ENCODE results near the gene PTHLH.

The PTHLH gene

GRCh38 chr12:27965411-27965810 is 7.1 kb downstream of the PTHLH start:
- Histone ChIP-seq H2AK5ac (ENCODE audit: low read depth, low read length) (no peak overlapping the region), H4K8ac (ENCODE audit: low read depth, low read length) (no peak overlapping the region), H2BK12ac (ENCODE audit: low read length) (no peak overlapping the region), H3K27me3 (ENCODE audit: control insufficient read depth in 3 of 3, insufficient read depth in 3 of 3, low read depth in 1 of 3, low read length in 3 of 3) (peaks cover 0 to 45% (median 25%) of the 10 kb centered on the region in 3 experiments), H4K91ac (ENCODE audit: low read depth, low read length, poor library complexity) (no peak overlapping the region), H3K4ac (ENCODE audit: low read length) (no peak overlapping the region), H3K9me3 (replicated peaks in 1 of 2; ENCODE audit: control insufficient read depth in 2 of 2, insufficient read depth in 1 of 2, low read depth in 1 of 2, low read length in 2 of 2) (no peaks in the 10 kb centered on the region), H3K4me1 (ENCODE audit: control insufficient read depth in 2 of 2, insufficient read depth in 1 of 2, low read depth in 1 of 2, low read length in 2 of 2) (peaks cover 5% of the 10 kb centered on the region in 2 donors), H3K79me1 (ENCODE audit: low read depth, low read length) (no peaks in the 10 kb centered on the region), H2BK5ac (ENCODE audit: low read length) (no peak overlapping the region), H3K9ac (ENCODE audit: low read depth, low read length, poor library complexity) (no peak overlapping the region), H3K18ac (ENCODE audit: low read length) (no peak overlapping the region), H2BK15ac (ENCODE audit: low read length) (no peak overlapping the region), H2BK120ac (ENCODE audit: low read depth, low read length) (no peak overlapping the region), H3K4me2 (ENCODE audit: insufficient read depth, low read length, poor library complexity, severe bottlenecking) (no peak overlapping the region), H3K14ac (ENCODE audit: low read length) (no peak overlapping the region), H3K36me3 (replicated peaks in 1 of 2; ENCODE audit: control insufficient read depth in 2 of 2, insufficient read depth in 2 of 2, low read length in 2 of 2) (no peaks in the 10 kb centered on the region), H2AFZ (ENCODE audit: low read length) (no peak overlapping the region), H3K4me3 (ENCODE audit: low read length in 2 of 2) (no peak overlapping the region), H3K23ac (ENCODE audit: low read depth, low read length, poor library complexity) (no peak overlapping the region), H3K27ac (replicated peaks; ENCODE audit: low read length) (no peak overlapping the region)
- WGBS, 2 donors (ENCODE audit: extremely low coverage in 2 of 2, insufficient read length in 2 of 2, insufficient replicate concordance in 1 of 2), result no CpG with 5 or more reads among the region's 1 CpG
- DNase-seq (ENCODE audit: low spot score), result no peak

GRCh38 chr12:27964123-27964522 is 8.4 kb downstream of the PTHLH start:
- no peak overlapping the region for H2AFZ ChIP-seq (ENCODE audit: low read length)
- H2BK5ac ChIP-seq (ENCODE audit: low read length), result no peak overlapping the region
- no peak overlapping the region for H2BK120ac ChIP-seq (ENCODE audit: low read depth, low read length)
- H3K36me3 ChIP-seq (replicated peaks in 1 of 2; ENCODE audit: control insufficient read depth in 2 of 2, insufficient read depth in 2 of 2, low read length in 2 of 2), result no peaks in the 10 kb centered on the region
- H3K9me3 ChIP-seq (replicated peaks in 1 of 2; ENCODE audit: control insufficient read depth in 2 of 2, insufficient read depth in 1 of 2, low read depth in 1 of 2, low read length in 2 of 2), result no peaks in the 10 kb centered on the region
- H3K18ac ChIP-seq (ENCODE audit: low read length), result no peak overlapping the region
- no peak overlapping the region for H4K91ac ChIP-seq (ENCODE audit: low read depth, low read length, poor library complexity)
- no peak overlapping the region for H2BK12ac ChIP-seq (ENCODE audit: low read length)
- DNase-seq (ENCODE audit: low spot score), result no peak
- H3K4ac ChIP-seq (ENCODE audit: low read length), result no peak overlapping the region
- no peaks in the 10 kb centered on the region for H3K79me1 ChIP-seq (ENCODE audit: low read depth, low read length)
- H3K9ac ChIP-seq (ENCODE audit: low read depth, low read length, poor library complexity), result no peak overlapping the region
- H3K27me3 ChIP-seq (ENCODE audit: control insufficient read depth in 3 of 3, insufficient read depth in 3 of 3, low read depth in 1 of 3, low read length in 3 of 3), result peaks cover 0 to 34% (median 15%) of the 10 kb centered on the region in 3 experiments
- H3K27ac ChIP-seq (replicated peaks; ENCODE audit: low read length), result no peak overlapping the region
- H3K4me3 ChIP-seq (ENCODE audit: low read length in 2 of 2), result no peak overlapping the region
- WGBS, 2 donors (ENCODE audit: extremely low coverage in 2 of 2, insufficient read length in 2 of 2, insufficient replicate concordance in 1 of 2), result no CpG with 5 or more reads among the region's 4 CpGs
- no peak overlapping the region for H3K4me2 ChIP-seq (ENCODE audit: insufficient read depth, low read length, poor library complexity, severe bottlenecking)
- no peak overlapping the region for H2BK15ac ChIP-seq (ENCODE audit: low read length)
- H3K14ac ChIP-seq (ENCODE audit: low read length), result no peak overlapping the region
- no peak overlapping the region for H4K8ac ChIP-seq (ENCODE audit: low read depth, low read length)
- H3K4me1 ChIP-seq (ENCODE audit: control insufficient read depth in 2 of 2, insufficient read depth in 1 of 2, low read depth in 1 of 2, low read length in 2 of 2), result peaks cover under 1 to 2% of the 10 kb centered on the region in 2 donors
- H2AK5ac ChIP-seq (ENCODE audit: low read depth, low read length), result no peak overlapping the region
- no peak overlapping the region for H3K23ac ChIP-seq (ENCODE audit: low read depth, low read length, poor library complexity)

- Histone ChIP-seq H4K91ac (ENCODE audit: low read depth, low read length, poor library complexity) (no peak overlapping the region), H3K14ac (ENCODE audit: low read length) (no peak overlapping the region), H3K18ac (ENCODE audit: low read length) (no peak overlapping the region), H3K4ac (ENCODE audit: low read length) (no peak overlapping the region), H3K36me3 (replicated peaks in 1 of 2; ENCODE audit: control insufficient read depth in 2 of 2, insufficient read depth in 2 of 2, low read length in 2 of 2) (no peaks in the 10 kb centered on the region), H3K27me3 (ENCODE audit: control insufficient read depth in 3 of 3, insufficient read depth in 3 of 3, low read depth in 1 of 3, low read length in 3 of 3) (peaks cover 0 to 2% (median 1%) of the 10 kb centered on the region in 3 experiments), H3K9me3 (replicated peaks in 1 of 2; ENCODE audit: control insufficient read depth in 2 of 2, insufficient read depth in 1 of 2, low read depth in 1 of 2, low read length in 2 of 2) (no peaks in the 10 kb centered on the region), H2BK15ac (ENCODE audit: low read length) (no peak overlapping the region), H3K27ac (replicated peaks; ENCODE audit: low read length) (no peak overlapping the region), H3K4me2 (ENCODE audit: insufficient read depth, low read length, poor library complexity, severe bottlenecking) (no peak overlapping the region), H3K9ac (ENCODE audit: low read depth, low read length, poor library complexity) (no peak overlapping the region), H4K8ac (ENCODE audit: low read depth, low read length) (no peak overlapping the region), H2BK5ac (ENCODE audit: low read length) (no peak overlapping the region), H3K23ac (ENCODE audit: low read depth, low read length, poor library complexity) (no peak overlapping the region), H3K4me3 (ENCODE audit: low read length in 2 of 2) (no peak overlapping the region), H2AFZ (ENCODE audit: low read length) (no peak overlapping the region), H3K4me1 (ENCODE audit: control insufficient read depth in 2 of 2, insufficient read depth in 1 of 2, low read depth in 1 of 2, low read length in 2 of 2) (no peaks in the 10 kb centered on the region), H2AK5ac (ENCODE audit: low read depth, low read length) (no peak overlapping the region), H2BK120ac (ENCODE audit: low read depth, low read length) (no peak overlapping the region), H2BK12ac (ENCODE audit: low read length) (no peak overlapping the region), H3K79me1 (ENCODE audit: low read depth, low read length) (no peaks in the 10 kb centered on the region)
- WGBS, 2 donors (ENCODE audit: extremely low coverage in 2 of 2, insufficient read length in 2 of 2, insufficient replicate concordance in 1 of 2), result no CpG with 5 or more reads among the region's 3 CpGs
- no peak for DNase-seq (ENCODE audit: low spot score)
Measured at GRCh38 chr12:27960821-27961220, 11.7 kb downstream of the PTHLH start.

DNA sequence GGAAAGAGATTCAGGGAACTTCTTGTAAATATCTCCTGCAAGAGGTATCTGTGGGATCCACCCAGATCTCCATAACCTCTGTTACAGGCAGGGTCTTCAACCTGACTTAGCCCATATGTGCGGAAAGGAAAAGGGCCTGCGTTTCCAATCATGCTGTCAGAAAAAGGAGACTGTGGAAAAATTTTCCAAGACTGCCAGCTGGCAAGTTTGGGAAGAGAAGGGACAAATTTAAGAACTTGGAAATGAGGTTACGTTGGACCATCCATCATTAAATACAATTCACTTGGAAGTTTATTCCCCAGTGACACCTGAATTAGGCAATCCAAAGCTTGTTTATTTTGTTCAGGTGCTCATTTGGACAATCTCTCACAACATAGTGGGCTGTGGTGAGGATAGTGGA is 13.9 kb downstream of the PTHLH start:
- no peak overlapping the region for H2BK15ac ChIP-seq (ENCODE audit: low read length)
- no peak overlapping the region for H3K27ac ChIP-seq (replicated peaks; ENCODE audit: low read length)
- no peak overlapping the region for H2AK5ac ChIP-seq (ENCODE audit: low read depth, low read length)
- no peak overlapping the region for H3K9ac ChIP-seq (ENCODE audit: low read depth, low read length, poor library complexity)
- no peaks in the 10 kb centered on the region for H3K36me3 ChIP-seq (replicated peaks in 1 of 2; ENCODE audit: control insufficient read depth in 2 of 2, insufficient read depth in 2 of 2, low read length in 2 of 2)
- no peak overlapping the region for H2BK5ac ChIP-seq (ENCODE audit: low read length)
- no peaks in the 10 kb centered on the region for H3K27me3 ChIP-seq (ENCODE audit: control insufficient read depth in 3 of 3, insufficient read depth in 3 of 3, low read depth in 1 of 3, low read length in 3 of 3)
- H3K9me3 ChIP-seq (replicated peaks in 1 of 2; ENCODE audit: control insufficient read depth in 2 of 2, insufficient read depth in 1 of 2, low read depth in 1 of 2, low read length in 2 of 2), result no peaks in the 10 kb centered on the region
- H3K18ac ChIP-seq (ENCODE audit: low read length), result no peak overlapping the region
- no peak overlapping the region for H2BK120ac ChIP-seq (ENCODE audit: low read depth, low read length)
- no peak overlapping the region for H3K4me2 ChIP-seq (ENCODE audit: insufficient read depth, low read length, poor library complexity, severe bottlenecking)
- no peak overlapping the region for H4K8ac ChIP-seq (ENCODE audit: low read depth, low read length)
- H2AFZ ChIP-seq (ENCODE audit: low read length), result no peak overlapping the region
- H3K4me3 ChIP-seq (ENCODE audit: low read length in 2 of 2), result no peak overlapping the region
- no peak overlapping the region for H4K91ac ChIP-seq (ENCODE audit: low read depth, low read length, poor library complexity)
- DNase-seq (ENCODE audit: low spot score), result no peak
- H3K23ac ChIP-seq (ENCODE audit: low read depth, low read length, poor library complexity), result no peak overlapping the region
- no peak overlapping the region for H2BK12ac ChIP-seq (ENCODE audit: low read length)
- no peaks in the 10 kb centered on the region for H3K79me1 ChIP-seq (ENCODE audit: low read depth, low read length)
- no peak overlapping the region for H3K4ac ChIP-seq (ENCODE audit: low read length)
- no peaks in the 10 kb centered on the region for H3K4me1 ChIP-seq (ENCODE audit: control insufficient read depth in 2 of 2, insufficient read depth in 1 of 2, low read depth in 1 of 2, low read length in 2 of 2)
- WGBS, 2 donors (ENCODE audit: extremely low coverage in 2 of 2, insufficient read length in 2 of 2, insufficient replicate concordance in 1 of 2), result no CpG with 5 or more reads among the region's 3 CpGs
- no peak overlapping the region for H3K14ac ChIP-seq (ENCODE audit: low read length)
